Hepatocyte (in vitro differentiated cells): ENCODE results near the gene ZSCAN5A. TPM values are rescaled to one million over a fixed set of nuclear protein-coding genes. Genes with fewer than 3 reads are reported as not detected.

Experiments
- DNase-seq: peaks from one replicate; pipeline ENCODE4 v3.0.0-alpha.2; 2016; ENCODE audit warnings: low spot score
- H2AFZ ChIP-seq: fragments of 200-600 bp; sonication (generic); 2 replicates; pipeline ENCODE4 v1.6.0; 2016; ENCODE audit warnings: antibody characterized with exemption, mild to moderate bottlenecking
- H3K27ac ChIP-seq: fragments of 200-600 bp; sonication (generic); 2 replicates; pipeline ENCODE4 v1.5.1; 2016; ENCODE audit warnings: mild to moderate bottlenecking
- H3K27me3 ChIP-seq: fragments of 200-600 bp; sonication (generic); 2 replicates; pipeline ENCODE4 v1.6.1; 2016
- H3K36me3 ChIP-seq: fragments of 200-600 bp; sonication (generic); replicated peaks from 2 replicates; pipeline ENCODE4 v1.5.1; 2016; ENCODE audit warnings: low read depth; ENCODE audit not compliant: insufficient read depth
- H3K4me1 ChIP-seq: fragments of 200-600 bp; sonication (generic); 2 replicates; pipeline ENCODE4 v1.5.1; 2016; ENCODE audit warnings: mild to moderate bottlenecking, moderate library complexity; ENCODE audit not compliant: insufficient read depth
- H3K4me2 ChIP-seq: fragments of 200-600 bp; sonication (generic); 2 replicates; pipeline ENCODE4 v1.6.0; 2016
- H3K4me3 ChIP-seq: fragments of 200-600 bp; sonication (generic); 2 replicates; pipeline ENCODE4 v1.5.1; 2016; ENCODE audit warnings: mild to moderate bottlenecking
- H3K79me2 ChIP-seq: fragments of 200-600 bp; sonication (generic); 2 replicates; pipeline ENCODE4 v1.6.0; 2017; ENCODE audit warnings: mild to moderate bottlenecking
- H3K9me2 ChIP-seq: fragments of 200-600 bp; sonication (generic); replicated peaks from 2 replicates; pipeline ENCODE4 v1.6.0; 2017; ENCODE audit warnings: mild to moderate bottlenecking; ENCODE audit not compliant: insufficient read depth
- H3K9me3 ChIP-seq: fragments of 200-600 bp; sonication (generic); 2 replicates; pipeline ENCODE4 v1.5.1; 2016; ENCODE audit warnings: low read depth, mild to moderate bottlenecking
- H4K20me1 ChIP-seq: fragments of 200-600 bp; sonication (generic); 2 replicates; pipeline ENCODE4 v1.6.0; 2016; ENCODE audit warnings: mild to moderate bottlenecking; ENCODE audit not compliant: insufficient read depth, poor library complexity, severe bottlenecking
- CTCF ChIP-seq: fragments of 200-600 bp; sonication (generic); IDR thresholded peaks from 2 replicates; pipeline ENCODE4 v1.5.1; 2016; ENCODE audit warnings: antibody characterized with exemption, mild to moderate bottlenecking; ENCODE audit not compliant: poor library complexity
- EZH2 ChIP-seq: fragments of 200-600 bp; sonication (generic); IDR thresholded peaks from 2 replicates; pipeline ENCODE4 v1.6.1; 2016; ENCODE audit warnings: antibody characterized with exemption, mild to moderate bottlenecking, borderline replicate concordance
- EZH2phosphoT487 ChIP-seq: fragments of 200-600 bp; sonication (generic); IDR thresholded peaks from one replicate; pipeline ENCODE4 v1.6.1; 2018; ENCODE audit warnings: antibody characterized with exemption, mild to moderate bottlenecking, low read depth, moderate library complexity; ENCODE audit not compliant: unreplicated experiment, severe bottlenecking
- WGBS: methylation state at CpG from one replicate; pipeline ENCODE4 v1.1.6; 2016; ENCODE audit warnings: low lambda C conversion rate; ENCODE audit errors: missing lambda C conversion rate; 5-methylcytosine and 5-hydroxymethylcytosine counted together
- polyA plus RNA-seq: library from polyadenylated mRNA; unstranded; fragments of >200 nt; fragmentation: Nextera tagmentation; extraction: Ambion mirVana; gene quantifications from 2 replicates; pipeline ENCODE4 v1.2.1, GENCODE V29; 2016
- total RNA-seq: library from RNA; depleted of rRNA; stranded (reverse); fragments of >200 nt; gene quantifications from 2 replicates; pipeline ENCODE4 v1.2.3, GENCODE V29; 2014

Gene ZSCAN5A
- total and polyA plus RNA-seq, 2 experiments from 2014 or later: 7.3 to 10.6 TPM

- no peak overlapping the region for H3K4me2 ChIP-seq
- no peak overlapping the region for H2AFZ ChIP-seq
Observed at GRCh38 chr19:56273563-56274117, 41.0 kb downstream of the ZSCAN5A start.

GRCh38 chr19:56272161-56272798, 42.4 kb downstream of the ZSCAN5A start, which contains the start of gene EDDM13:
TSS of gene EDDM13 (plus strand) at chr19:56272748. CDS start at chr19:56272835, 87 bp downstream.
- Histone ChIP-seq H3K4me1 (no peaks in the 10 kb centered on the region), H3K79me2 (no peaks in the 10 kb centered on the region), H3K9me2 (no peaks in the 10 kb centered on the region), H3K4me3 (no peak within 1 kb of the TSS), H3K4me2 (no peak within 1 kb of the TSS), H3K27me3 (no peaks in the 10 kb centered on the region), H2AFZ (no peak within 1 kb of the TSS), H3K36me3 (no peaks in the 10 kb centered on the region), H4K20me1 (no peaks in the 10 kb centered on the region), H3K27ac (no peak within 1 kb of the TSS), H3K9me3 (no peaks in the 10 kb centered on the region)
- WGBS: 89% methylated on average over 6 of the region's 6 CpGs
- TF ChIP-seq EZH2phosphoT487 (no peak), EZH2 (no peak), CTCF (no peak)
- no peak for DNase-seq

More at GRCh38 chr19:56273563-56274117, 41.0 kb downstream of the ZSCAN5A start:
- TF ChIP-seq CTCF: no peak
- TF ChIP-seq EZH2phosphoT487: no peak
- no peak for TF ChIP-seq EZH2
- H3K27me3 ChIP-seq: no peaks in the 10 kb centered on the region
- H3K27ac ChIP-seq: no peak overlapping the region
- H3K9me2 ChIP-seq: no peaks in the 10 kb centered on the region
- no peaks in the 10 kb centered on the region for H4K20me1 ChIP-seq
- H3K79me2 ChIP-seq: no peaks in the 10 kb centered on the region
- DNase-seq: no peak
- H3K4me1 ChIP-seq: no peaks in the 10 kb centered on the region
- WGBS: 59% methylated on average over 6 of the region's 6 CpGs
- no peak overlapping the region for H3K4me3 ChIP-seq
- no peaks in the 10 kb centered on the region for H3K36me3 ChIP-seq
- no peaks in the 10 kb centered on the region for H3K9me3 ChIP-seq

- Histone ChIP-seq H3K4me1 (no peaks in the 10 kb centered on the region), H2AFZ (no peak overlapping the region), H3K79me2 (no peaks in the 10 kb centered on the region), H3K4me2 (no peak overlapping the region), H3K36me3 (no peaks in the 10 kb centered on the region), H3K27ac (no peak overlapping the region), H3K9me2 (no peaks in the 10 kb centered on the region), H3K27me3 (no peaks in the 10 kb centered on the region), H3K9me3 (no peaks in the 10 kb centered on the region), H3K4me3 (no peak overlapping the region), H4K20me1 (no peaks in the 10 kb centered on the region)
- no peak for DNase-seq
- WGBS: 98% methylated on average over 6 of the region's 6 CpGs
- no peak for TF ChIP-seq EZH2phosphoT487
- TF ChIP-seq CTCF: no peak
- no peak for TF ChIP-seq EZH2
Observed at GRCh38 chr19:56271151-56271550, 43.5 kb downstream of the ZSCAN5A start.
